ENCODE results near the gene POT1.

The POT1 gene

DNA sequence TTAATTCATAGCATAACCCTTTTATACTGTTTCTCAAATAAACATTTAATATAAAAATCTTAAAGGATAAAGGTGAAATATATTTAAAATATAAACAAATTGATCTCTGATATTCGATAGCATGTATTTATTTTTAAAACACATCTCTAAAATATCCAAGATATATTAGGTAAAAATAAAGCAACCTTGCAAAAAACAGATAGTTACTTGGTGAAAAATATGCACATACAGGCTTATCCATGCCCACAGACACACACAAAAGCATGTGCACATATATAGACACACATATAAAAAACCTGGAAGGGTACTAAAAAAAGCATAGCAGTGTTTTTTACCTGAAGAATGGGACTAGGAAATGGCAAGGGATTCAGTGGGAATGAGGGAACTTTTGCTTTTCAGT, 19.8 kb downstream of the POT1 start:
- no peak for DNase-seq (ENCODE audit: low read depth, low spot score)

DNA sequence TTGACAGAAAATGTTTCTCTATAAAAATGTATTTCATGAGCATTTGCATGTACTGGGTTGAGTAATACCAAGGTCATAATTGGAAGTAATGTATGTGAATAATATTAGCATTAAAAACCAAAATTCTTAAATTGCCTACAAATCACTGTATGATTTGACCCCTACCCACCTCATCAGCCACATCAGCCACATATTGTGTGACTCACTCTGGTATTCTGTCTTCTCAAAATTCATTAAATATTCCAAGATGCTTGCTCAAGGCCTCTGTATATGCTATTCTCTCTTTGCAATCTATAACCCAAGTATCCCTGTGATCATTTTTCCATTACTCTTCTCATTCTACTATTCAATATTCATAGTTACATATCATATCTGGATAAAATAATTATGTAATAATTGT, 21.4 kb downstream of the POT1 start:
- DNase-seq (ENCODE audit: low read depth, low spot score) = no peak

DNA sequence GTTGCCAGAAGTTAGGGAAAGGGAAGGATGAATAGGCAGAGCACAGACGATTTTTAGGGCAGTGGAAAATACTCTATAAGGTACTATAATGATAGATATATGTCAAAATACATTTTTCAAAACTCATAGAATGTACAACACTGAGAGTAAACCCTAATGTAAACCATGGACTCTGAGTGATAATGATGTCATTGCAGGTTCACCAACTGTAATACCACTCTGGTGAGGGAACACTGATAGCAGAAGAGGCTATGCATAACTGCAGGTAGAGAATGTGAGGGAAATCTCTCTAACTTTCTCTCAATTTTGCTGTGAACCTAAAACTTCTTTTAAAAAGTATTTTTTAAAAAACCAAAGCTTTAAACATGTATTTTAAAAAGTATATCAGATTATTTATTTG, 22.1 kb downstream of the POT1 start:
- no peak for DNase-seq (ENCODE audit: low read depth, low spot score)

DNA sequence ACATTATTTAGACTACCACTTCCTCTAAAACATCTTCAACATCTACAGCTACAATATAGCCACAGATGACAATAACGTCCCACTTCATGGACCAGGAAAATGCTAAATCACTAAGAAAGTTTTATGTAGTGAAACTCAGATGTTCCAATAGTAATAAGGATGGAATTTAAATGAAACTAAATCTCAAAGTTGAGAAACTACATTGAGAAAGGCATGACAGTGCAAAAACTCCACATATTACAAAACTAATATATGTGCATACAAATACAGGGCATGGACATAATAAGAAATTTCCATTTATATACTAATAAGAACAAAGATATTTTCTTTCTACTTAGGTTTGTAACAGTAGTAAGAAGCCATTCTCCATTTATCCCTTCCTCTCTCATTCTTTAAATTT, 31.1 kb downstream of the POT1 start:
- no peak for DNase-seq (ENCODE audit: low read depth, low spot score)

DNA sequence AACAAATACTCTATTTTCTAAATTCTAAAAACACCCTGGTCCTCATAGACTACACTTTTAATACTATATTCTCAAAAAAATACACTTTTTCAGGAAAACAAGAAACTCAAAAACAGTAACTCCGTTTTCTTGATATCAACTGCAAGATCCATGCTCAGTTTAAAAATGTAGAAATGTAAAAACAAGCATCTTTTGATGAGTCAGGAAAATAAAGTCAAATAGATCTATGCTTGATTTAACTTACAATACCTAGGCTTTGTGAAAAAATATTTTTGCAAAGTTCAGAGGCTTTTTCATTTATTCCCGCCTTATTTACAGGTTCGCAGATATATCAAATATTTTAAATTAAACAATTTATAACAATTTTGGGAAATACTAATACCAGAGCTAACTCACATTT, 33.6 kb downstream of the POT1 start:
- DNase-seq (ENCODE audit: low read depth, low spot score) = no peak

DNA sequence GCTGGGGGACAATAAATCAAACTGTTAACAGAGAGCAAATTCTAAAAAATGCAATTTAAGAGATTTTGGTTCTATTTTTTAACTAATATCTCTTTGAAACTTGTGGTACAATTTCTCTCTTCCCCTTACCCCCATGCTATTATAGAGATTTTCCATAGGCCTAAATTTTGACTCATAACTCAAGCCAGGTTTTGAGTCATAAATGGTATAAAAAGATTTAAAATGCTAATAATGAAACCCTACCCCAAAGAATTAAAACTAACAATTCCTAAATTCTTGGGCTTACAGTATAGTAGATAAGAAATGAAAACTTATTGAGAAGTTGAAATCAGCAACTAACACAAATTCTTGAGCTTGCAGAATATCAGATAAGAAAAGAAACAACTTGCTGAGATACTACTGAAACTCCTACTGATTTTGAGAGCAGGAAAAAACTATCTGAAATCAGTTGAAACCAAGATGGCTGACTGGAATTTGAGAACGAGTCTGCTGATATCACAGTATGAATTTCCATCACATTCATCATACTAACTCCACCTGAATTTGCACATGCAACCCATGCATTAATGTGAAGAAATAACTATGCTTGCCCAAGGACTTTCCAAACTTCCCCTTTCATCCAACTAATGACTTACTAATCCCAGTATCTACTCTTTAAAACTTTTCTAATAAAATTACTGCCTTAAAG, 36.3 kb downstream of the POT1 start:
- no peak for DNase-seq (ENCODE audit: low read depth, low spot score)

DNA sequence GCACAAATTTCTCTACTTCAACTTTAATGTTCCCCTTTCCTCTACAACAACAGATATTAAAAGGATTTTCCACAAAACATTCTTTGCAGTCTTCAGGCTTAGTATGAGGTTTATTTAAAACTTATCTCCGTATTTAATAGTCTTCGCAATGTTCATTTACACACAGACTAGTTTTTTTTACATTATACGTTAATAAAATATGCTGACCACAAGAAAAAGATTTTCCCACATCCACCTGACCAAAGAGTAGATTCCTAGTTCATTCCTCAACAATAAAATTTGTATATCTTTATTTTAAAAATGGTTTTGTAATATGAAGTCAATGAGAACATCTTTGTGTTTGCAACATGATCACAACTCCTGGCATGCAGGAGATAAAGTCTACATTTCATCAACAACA, 42.4 kb downstream of the POT1 start:
- DNase-seq (ENCODE audit: low read depth, low spot score) = no peak

DNA sequence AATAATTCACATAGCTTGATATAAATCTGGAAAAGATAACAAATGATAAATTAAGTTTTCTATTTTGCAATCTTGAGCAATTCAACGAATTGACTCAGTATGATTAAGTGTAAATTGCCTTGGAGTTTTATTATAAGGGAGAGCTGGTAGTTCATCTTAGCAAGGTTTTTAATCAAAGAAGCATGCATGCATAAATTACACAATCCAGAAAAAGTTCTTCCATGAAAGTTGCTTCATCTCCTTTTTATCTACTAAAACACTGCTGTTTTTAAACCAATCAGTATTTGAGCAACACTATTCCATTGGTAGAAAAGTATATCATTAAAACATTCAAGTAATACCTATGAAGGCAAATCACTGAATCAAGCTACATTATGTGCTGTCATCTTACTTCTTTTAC, 47.6 kb downstream of the POT1 start:
- no peak for DNase-seq (ENCODE audit: low read depth, low spot score)

DNA sequence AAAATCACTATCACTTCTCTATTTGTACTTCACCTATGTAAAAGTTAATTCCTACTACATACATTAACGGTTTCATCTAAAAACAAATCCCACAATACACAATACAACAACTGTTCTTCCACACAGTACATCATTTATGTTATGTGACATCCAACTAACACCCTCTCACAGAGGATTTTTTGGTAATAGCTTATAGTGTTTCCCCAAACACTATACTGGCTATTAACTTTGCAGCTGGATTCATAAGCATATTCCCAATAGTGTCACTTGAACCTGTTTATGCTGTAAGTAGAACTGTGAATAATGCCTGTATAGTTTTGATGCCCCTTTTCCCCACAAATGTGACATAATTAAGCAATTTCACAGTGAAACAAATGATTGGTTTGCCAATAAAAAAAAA, 49.9 kb downstream of the POT1 start:
- DNase-seq (ENCODE audit: low read depth, low spot score) = no peak

DNA sequence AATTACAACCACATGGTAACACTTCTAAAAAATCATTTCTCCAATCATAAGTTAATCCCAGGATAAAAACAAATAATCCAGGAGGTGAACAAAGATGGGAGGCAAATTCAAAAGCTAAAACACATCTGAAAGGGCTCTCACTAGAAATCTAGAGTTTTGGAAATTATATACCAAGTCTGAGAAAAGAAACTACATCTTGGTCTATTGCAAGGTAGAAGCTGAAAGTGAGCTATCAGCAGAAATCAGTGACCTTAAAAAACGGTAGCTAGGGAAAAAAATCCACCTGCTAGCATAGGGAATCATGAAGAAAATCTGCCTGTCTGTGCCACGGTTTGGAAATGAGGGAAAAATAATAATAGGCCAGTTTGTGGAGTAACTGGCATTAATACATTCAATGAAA, 50.5 kb downstream of the POT1 start:
- no peak for DNase-seq (ENCODE audit: low read depth, low spot score)

DNA sequence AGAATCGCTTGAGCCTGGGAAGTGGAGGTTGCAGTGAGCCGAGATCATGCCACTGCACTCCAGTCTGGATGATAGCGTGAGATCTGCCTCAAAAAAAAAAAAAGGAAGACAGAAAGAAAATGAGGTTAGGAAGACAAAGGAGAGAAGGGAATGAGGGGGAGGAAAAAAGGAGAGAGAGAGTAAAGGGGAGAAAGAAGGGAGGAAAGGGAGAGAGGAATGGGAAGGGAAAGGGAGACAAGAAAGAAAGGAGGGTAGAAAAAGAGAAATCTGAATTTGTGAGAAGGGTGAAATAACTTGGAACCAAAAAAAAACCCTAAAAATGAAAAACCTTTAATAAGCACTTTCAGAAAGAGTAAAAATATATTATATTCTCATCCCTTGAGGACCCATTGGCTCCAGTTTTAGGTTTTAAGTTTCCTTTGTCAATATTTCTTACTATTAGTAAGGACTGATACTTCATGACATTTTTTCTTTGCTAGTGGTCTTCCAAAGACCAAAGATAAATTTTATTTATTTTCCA, 54.9 kb downstream of the POT1 start:
- DNase-seq (ENCODE audit: low read depth, low spot score) = no peak

DNA sequence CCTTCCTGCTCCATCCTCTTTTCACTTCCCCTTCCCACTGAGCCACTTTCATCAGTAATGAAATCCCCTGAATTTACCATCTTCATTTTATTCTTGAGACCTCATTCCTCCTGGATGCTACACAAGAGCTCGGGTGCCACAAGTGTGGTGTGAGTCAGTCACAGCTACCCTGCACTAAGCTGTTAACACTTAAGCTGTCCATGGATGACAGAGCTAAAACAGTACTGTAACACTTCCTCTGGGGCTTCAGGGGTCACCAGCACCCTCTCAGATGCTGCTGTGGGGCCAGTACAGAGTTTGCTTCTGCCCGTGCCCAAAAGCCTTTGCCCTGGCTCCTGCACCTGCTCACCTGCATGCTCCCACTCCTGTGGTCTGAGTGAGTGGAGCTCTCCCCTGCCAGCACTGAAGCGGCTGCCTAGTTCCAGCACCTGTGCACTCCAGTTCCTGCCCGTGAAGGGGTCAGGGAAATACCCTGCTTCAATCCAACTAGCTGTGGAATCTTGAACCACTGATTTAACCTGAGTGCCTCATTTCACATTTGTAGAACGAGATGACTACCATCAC, 71.9 kb downstream of the POT1 start:
- DNase-seq (ENCODE audit: low read depth, low spot score) = no peak

DNA sequence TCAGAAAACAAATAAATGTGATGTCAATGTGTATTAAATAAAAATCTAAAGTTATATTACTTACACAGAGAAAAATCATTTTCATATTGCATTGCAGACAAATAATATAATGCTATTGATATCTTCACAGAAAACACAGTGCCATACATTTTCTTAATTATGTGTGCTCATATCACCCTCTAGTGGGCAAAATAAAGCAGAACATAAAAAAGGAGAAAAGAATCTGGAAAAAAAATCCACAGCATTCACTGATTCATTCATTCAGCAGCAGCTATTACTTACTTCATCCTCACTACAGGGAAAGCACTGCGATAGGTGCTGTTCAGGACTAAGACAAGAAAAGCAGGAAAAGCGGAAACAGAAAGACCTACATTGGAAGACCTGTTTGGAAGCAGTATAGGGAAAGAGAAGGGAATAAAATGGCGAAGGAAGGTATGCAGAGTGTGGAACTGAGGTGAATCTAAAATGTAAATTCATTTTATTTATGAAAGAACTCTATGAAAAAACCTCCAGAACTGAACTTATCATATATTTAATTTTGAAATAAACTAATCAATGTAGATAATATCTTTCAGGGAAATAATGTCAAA, 73.2 kb downstream of the POT1 start:
- DNase-seq (ENCODE audit: low read depth, low spot score) = no peak

DNA sequence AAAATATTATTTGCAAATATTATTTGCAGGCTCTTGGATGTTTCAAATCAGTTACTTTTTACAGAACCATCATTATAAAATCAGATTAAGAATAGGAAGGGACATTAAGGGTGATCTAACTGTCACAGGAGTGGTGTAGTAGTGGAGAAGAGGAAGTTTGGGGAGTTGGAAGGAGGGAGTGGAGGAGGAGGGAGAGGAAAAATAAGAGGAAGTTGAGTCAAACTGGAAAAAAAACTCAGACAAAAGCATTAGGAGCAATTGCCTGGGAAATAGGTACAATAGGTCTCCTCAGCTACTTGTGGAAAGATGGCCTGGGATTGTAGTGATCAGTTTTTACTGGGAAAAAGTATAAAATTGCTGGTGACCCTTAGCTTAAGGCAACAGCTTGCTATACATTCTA, 86.3 kb downstream of the POT1 start:
- DNase-seq (ENCODE audit: low read depth, low spot score) = no peak

DNA sequence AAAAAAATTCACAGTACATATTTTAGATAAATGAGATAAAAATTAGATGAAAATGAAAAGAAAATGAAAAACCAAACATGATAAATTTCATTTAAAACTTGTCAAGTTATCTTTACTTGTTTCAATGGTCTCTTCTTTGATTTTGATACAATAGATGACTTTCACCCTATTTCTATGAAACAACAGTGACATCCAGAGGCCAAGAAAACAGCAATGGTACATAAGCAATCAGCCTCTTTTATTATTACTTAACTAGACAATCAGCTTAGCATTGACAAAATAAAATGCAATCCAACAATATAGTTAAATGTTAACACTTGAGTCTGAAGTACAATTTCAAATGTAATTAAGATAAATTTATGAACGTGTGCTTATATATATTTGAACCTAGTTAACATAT, 89.2 kb downstream of the POT1 start:
- DNase-seq (ENCODE audit: low read depth, low spot score) = no peak

DNA sequence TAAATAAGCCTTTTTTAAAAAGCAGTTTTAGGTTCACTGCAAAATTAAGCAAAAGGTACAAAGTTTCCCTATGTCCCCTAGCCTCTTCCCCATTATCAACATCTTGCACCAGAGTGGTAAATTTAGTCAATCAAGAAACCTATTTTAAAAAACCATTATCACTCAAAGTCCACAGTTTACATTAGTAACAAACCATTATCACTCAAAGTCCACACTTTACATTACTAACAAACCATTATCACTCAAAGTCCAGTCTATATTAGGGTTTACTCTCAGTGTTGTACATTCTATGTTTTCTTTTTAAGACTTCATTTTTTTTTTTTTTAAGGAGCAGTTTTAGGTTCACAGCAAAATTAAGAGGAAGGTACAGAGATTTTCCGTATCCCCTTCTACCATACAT, 89.9 kb downstream of the POT1 start:
- no peak for DNase-seq (ENCODE audit: low read depth, low spot score)

DNA sequence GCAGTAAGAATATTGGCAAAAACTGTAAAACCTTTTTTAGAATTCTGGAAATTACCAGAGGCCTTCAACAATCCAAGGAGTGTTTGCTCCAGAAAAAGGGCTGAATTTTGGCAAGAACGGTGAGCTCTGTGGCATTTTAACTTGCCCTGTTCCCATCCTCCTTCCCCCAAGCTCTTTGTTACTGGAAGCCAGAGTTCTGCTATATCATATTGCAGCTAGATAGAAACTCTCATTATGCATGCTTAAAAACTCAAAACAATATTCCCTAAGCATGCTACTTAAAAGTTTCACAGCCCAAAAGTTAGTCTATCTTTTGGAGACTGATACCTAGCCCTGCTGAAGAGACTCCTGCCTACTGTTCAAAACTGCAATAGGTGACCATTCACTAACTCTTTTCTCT, 93.5 kb downstream of the POT1 start:
- no peak for DNase-seq (ENCODE audit: low read depth, low spot score)

DNA sequence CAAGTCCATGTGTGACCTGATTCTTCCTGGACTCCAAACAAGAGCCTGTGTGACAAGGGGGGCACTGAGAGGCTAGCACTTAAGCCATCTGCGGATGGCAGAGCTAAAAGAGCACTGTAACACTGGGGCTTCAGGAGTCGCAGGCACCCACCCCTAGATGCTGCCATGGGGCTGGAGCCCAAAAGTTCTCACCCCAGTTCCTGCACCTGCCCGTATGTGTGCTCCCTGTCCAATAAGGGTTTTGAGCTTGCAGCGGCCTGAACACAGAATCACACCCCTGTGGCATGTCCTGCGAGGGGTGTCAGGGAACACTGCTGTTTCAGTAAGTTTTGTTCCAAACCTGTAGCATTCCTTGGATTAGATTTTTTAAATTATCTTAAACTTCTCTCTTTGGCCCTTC, 110.8 kb downstream of the POT1 start:
- DNase-seq (ENCODE audit: low read depth, low spot score) = no peak

DNA sequence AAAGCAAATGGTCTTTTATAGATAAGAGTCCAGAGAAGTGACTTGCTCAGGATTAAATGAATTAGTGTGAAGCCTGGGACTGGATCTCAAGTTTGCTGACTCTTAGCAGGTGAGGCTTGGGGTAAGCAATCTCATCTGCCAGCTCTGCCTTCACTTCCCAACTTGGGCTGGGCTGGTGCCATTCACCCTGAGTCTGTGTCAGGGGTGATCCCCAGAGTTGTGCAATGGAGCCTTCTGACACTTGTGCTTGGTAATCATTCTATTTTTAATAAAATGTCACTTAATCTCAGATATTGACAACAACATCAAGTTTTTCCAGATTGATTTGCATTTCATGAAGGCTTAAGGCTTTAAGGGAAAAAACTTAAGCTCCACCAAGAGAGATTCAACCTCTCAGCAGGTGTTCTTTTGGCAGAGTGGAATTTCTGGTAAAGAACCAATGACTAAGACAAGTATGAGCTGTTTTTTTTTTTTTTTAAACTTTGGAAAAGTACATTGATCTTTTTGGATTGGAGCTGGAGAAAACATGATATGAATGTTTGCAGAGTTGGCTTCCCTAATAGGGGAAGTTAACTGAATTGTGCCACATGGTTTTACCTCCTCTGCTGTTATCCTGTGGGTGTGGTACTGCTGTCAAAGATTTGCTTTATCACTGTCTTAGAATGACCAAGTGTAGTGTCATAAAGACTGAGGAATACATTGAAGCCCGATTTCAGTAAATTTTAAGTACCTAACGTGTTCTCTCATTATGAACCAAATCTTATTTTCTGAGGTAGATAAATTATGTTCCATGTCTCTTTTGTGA, 115.4 kb downstream of the POT1 start:
- no peak for DNase-seq (ENCODE audit: low read depth, low spot score)

DNA sequence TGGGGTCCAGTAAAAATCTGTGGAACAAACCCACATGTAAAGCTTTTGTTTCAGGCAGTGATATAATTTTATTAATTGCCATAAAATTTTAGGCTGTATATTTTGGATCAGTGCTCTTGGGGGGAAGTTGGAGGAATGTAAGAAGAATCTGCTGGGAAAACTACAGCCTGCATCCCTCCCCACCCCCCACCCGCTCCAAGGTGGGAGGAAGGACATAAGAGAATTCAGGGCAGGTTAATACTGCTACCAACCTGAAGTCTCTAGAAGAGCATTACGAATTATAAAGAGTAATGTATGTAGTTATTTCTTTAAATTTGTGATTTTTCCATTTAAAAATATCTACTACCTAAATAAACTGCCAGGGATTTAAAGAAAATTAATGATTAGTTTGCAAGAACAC, 116.9 kb downstream of the POT1 start:
- DNase-seq (ENCODE audit: low read depth, low spot score) = no peak

DNA sequence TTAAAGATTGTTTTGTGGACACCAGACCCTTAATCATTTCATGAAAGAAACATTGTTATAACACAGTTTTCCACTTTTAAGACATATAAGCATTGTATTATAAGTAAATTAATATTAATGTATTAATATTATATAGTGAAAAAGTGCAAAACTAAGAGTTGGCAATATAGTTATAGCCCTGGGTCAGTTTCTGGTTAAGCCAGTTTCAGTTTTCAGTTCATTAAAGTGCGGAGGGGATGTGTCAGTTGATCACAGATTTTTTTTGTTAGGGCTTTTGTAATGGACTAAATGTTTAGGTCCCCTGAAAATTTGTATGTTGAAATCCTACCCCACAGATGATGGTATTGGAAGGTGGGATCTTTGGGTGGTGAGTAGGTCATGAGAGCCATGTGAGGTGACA, 118.3 kb downstream of the POT1 start:
- no peak for DNase-seq (ENCODE audit: low read depth, low spot score)

DNA sequence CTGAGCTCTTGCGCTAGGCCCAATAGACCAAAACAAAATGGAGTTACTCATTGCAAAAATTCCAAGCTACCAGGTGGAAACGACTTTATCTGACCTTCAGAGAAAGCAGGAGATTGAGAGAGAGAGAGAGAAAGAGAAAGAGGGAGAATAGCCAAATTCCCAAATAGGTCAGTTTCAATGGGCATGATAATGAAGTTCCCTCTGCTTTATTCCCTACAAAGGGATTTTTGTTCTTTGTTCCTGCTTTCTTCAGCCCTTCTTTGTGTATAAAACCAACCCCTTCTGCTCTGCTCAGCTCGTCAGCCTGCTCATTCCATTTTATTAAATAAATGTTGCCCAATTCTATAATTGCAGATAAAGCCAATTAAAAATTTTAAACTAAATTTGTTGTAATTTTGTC, 119.0 kb downstream of the POT1 start:
- DNase-seq (ENCODE audit: low read depth, low spot score) = no peak

DNA sequence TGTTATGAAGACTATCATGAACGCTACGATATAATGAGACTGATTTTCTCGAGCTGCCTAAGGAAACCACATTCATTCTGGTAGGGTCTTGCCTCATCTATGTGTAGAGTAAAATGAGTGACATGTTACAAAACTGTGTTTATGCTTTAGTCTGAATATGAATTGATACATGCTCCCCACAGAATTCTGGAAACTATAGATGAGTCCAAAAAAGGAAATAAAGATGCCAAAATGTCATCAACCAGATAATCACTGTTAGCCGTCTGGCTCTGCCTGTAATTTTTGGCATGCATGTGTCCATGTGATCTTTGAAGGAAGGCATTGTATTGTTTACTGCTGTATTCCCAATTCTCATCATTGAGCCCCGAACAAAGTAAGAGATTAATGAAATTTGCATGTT, 121.4 kb downstream of the POT1 start:
- DNase-seq (ENCODE audit: low read depth, low spot score) = no peak

Data from activated CD4-positive, CD25-positive, alpha-beta regulatory T cell treated with anti-CD3 and anti-CD28 coated beads, Interleukin-2, amount 50 U/mL, for 16 hours (primary cell).